Inferior parietal cortex (tissue), 1 donor: ENCODE results near the gene HNRNPR.

Source experiments
- DNase-seq: peaks from one replicate; pipeline ENCODE4 v3.0.0-alpha.2; 2016; ENCODE audit errors: extremely low spot score

The HNRNPR gene

DNA sequence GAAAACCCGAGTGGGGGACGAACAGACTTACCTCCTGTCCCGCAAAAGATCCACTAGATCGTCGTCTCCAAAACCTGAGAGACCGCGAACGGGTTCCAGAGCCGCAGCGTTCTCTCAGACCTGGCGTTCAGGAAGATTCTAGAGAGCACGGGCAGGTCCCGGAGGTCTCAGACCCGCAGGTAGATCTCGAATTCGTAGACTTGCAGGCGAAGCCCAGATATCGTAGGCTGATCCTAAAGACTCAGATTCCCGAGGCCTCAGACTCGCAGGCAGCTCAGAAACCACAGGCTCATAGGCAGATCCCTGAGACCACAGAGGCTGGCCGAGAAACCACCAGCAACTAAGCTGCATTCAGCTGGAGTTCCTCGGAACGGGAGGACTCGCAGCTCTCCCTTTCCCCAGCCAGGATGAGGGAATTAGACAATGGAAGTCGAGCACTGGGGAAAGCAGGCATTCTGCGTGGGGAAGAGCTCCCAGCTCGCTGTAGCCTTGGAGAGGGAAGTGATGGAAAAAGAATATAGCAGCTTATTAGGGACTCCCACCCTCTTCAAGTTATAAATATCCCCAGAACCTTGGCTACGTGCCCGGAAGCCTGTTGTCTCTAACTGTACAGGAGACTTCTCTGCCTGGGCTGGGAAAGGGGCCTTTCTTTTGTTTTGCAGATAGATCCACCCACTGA, 25.4 kb upstream of the HNRNPR start, which contains the start of gene ZNF436:
TSS of gene ZNF436 (minus strand) at position 502 of the 679 bp plus-strand sequence. CDS start 1,831 bp downstream, outside the sequence.
- peak; percentile 76 for DNase-seq

DNA sequence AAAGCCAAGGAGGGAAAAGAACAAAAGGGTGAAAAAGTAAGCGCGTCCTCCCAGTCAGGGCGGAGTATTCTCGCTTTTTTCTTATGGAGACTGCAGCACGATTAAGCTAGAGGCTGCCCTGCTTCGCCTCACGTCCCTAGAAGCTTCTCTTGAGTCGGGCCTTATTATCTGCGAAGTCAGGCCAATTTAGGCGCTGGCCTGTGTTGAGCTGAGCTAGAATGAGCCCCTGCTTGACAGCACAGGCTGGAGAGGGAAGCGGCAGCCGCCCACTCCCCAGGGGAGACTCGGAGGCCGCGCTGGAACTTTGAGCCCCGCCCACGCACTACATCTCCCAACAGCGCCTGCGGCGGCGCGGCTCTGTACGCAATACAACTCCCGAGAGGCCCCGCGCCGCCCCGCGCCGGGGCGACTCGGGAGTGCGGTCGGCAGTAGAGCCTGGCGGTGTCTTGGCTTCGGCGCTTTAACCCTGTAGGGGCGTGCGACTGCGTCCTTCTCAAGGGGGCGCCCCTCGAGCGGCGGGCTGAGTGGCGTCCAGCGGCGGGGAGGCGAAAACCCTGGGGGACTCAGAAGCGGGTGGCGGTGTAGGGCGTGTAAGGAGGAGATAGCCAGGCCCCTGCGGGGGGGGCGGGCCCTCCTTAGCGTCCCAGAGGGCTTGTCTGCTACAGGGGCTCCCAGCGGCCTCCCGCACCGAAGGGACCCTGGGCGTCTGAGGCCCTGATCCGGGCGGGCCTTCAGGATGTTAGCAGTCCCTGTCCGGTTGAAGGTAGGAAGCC, 24.7 kb upstream of the HNRNPR start:
- peak; percentile 93 for DNase-seq

DNA sequence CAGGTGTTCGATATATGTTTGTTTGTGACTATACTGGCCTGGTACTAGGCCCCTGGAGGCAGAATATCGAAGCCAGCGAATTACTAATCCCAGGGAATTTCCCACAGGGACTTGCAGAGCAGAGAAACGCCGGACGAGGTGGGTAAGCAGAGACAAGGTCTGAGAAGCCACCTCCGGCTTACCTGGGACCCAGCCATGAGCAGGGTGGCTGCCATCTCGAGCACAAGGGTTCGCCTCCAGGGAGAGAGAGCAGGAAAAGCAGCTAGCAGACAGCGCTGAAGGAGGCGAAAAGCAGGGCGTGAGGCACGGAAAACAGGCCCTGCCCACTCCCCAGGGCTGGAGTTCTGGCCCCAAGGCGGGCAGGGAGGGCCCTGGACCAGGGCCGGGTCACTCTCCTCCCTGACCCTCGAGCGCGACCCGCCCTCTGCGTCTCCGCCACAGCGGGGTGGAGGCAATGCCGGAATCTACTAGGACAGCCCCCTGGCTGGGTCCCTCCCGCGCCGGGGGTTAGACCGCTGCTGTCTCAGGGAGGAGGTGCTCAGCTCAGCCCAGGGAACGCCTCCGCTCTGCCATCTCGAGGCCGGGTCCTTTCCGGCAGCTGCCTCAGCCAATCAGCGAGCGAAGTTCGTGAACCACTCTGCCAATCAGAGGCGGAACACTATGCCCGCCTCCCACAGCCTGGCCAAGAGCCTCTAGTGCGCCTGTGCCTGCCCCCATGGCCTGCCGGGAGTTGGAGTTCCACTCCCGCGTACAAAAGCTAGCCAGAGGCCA, 23.9 kb upstream of the HNRNPR start:
- peak; percentile 99 for DNase-seq

DNA sequence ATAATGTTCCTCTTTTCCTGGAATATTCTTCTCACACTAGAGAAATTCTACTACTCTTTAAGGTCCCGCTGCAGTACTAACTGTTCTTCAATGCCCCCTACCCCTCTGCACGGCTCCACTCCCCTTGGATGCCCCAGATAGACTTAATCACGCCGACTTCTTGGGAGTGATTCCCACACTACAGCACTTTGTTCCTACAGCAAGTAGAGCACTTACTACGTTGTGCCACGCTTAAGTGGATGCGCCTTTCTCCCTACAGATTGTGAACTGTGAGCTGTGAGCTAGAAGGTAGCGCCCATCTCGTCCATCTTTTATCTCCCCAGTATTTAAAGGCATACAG, 23.3 kb upstream of the HNRNPR start:
- DNase-seq = no peak

DNA sequence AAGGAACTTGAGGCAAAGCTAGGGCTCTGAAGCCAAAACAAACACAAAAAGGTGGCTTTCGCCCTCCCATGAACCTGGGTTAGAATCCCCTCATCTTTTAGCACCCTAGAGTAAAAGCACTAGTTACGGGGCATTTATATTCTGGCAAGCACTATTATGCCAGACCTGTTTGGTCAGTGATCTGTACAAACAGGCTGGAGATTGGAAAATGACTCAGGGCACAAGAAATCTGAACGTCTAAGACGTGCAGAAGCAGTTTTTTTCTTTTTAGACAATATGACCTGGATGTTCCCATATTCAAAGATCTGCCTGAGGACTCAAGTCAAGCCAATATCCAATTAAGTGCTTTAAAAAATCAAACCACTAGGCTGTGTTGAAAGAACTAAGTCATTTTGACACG, 22.5 kb upstream of the HNRNPR start:
- DNase-seq = no peak

DNA sequence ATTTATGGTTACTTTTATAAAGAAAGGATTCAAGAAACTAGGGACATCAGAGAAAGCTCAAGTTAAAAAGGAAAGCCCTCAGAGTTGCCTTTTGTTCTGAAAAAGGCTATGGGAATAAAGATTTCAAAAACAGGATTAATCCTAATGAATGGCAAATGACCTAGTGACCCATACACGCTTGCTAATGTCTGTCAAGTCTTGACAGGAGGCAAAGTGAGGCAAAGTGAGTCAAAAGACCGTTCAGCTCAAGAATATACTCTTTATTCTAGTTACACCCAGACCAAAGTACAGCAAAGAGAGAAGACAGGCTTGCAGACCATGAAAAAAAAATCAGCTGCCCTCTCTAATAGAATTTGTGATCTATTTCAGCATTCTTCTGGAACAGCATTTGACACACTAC, 22.1 kb upstream of the HNRNPR start:
- DNase-seq = no peak

DNA sequence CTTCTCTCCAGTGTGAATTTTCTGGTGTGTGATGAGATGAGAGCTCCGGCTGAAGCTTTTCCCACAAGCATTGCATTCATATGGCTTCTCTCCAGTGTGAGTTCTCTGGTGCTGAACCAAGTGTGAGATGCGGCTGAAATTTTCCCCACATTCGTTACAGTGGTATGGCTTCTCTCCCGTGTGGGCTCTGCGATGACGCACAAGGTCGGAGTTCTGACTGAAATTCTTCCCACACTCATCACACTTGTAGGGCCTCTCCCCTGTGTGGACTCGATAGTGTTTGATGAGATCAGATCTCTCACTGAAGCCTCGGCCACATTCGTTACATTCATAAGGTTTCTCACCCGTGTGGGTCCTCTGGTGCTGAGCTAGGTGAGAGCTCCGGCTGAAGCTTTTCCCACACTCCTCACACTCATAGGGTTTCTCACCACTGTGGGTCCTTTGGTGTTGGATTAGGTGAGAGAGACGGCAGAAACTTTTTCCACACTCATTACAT, 18.2 kb upstream of the HNRNPR start:
- DNase-seq = no peak

DNA sequence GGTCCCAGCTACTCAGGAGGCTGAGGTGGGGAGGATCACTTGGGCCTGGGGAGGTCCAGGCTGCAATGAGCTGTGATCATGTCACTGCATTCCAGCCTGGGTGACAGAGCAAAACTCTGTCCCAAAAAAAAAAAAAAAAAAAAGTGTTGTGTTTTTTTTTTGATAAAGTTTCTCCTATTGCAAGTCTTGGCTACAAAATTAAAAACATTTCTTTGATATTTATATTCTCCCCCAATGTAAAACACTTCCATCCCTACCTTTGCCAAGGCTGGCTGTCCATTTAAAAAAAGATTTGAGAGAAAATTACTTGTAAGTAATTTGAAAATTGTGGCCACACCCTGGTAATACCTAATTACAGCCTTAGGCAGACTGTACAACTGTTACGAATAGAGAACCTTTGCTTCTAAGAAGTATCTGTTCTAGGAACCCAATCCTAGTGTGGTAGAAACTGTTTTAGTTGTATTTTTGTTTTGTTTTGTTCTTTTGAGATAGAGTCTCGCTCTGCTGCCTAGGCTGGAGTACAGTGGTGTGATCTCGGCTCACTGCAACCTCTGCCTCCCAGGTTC, 14.3 kb upstream of the HNRNPR start:
- DNase-seq = no peak

DNA sequence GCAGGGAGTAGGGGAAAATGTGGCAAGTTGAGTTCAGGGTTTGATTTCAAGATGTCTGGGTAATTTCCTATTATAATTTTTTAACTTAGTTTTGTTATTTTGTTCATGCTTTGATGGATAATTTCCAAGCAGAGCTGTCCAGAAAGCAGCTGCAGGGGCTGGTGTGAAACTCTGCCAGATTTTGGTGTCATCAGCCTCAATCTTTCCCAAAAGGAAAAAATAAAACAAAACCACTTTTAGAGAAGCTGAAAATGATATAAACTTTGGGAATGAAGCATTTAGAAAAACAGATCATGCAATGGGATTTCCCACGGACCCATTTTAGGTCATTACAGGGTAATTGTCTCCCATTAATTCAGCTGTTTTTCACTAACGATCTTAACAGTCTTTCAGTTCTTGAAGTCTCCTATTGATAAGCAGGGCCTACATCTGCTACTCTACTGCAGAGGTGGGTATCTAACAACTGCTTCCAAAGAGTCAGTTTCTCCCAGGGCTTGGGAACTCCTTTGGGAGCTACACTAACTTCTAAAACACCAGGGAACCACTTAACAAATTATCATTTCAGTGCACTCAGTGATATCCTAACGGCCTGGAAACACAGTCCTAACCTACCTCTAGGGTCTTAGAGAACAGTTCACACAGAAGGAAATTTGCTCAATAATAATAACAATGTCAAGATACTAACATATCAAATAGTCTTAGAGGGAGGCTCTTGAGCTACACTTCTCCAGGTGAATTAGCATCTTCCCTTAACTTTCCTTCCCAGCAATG, 13.2 kb upstream of the HNRNPR start:
- DNase-seq = no peak

DNA sequence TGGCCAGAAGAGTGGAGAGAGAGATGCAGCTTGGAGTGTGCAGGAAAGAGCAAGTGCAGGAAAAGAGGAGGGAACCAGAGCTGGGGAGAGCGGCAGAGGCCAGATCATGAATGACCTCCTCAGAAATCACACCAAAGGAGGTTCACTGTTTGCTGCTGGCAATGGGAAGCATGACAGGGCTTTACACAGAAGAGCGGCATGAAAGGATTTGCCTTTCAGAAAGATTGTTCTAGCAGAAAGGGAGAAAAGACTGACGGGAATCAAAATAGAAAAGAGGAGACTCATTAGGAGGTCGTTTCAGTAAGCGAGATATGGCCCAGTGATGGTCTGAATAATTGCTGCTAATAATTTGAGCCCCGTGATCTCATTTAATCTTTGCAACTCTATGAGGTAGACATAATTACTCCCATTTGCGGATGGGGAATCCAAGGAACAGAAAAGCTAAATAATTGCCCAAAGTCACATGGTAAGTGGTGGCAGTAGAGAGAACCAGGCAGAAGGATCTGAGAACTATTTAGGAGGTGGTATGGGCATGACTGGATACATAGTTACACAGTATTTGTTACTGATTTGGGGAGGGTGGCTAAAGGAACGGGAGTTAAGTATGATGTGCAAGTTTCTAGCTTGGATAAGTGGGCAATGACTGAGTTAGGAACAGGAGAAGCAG, 12.5 kb upstream of the HNRNPR start:
- peak; percentile 34 for DNase-seq

DNA sequence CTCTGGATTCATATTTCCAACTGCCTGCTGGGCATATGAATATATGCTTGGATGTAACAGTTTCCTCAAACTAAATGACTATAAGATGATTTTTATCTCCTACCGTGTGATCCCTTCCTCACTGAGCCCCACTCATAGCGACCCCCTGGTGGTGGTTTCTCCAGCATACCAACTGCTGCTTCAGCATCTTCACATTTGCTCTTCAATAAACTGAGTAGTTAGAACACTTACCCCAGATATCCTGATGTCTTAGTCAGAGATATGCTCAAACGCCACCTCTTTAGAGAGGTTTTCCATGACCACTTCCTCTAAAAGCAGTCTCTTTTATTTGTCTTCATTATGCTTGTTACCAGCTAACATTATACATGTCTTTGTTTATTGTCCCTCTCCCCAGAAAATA, 10.2 kb upstream of the HNRNPR start:
- DNase-seq = no peak

DNA sequence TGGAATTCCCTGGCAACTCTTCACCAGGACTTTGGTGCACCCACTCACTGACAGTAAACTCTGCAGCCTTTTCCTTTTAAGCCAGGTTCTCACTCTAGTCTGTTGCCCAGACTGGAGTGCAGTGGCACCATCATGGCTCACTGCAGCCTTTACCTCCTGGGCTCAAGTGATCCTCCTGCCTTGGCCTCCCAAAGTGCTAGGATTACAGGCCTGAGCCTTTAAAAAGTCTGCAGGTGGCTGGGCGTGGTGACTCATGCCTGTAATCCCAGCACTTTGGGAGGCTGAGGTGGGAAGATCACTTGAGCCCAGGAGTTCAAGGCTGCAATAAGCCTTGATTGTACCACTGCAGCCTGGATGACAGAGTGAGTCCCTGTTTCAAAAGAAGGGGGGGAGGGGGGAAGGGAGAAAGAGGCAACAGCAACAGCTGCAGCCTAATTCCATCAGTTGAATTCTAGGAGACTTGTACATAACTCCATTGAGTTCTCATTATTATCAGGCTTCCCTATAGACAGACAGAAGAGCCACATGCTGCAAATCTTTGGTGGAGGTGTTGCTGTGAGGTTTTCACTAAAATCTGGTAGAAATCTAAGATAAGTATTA, 8.1 kb upstream of the HNRNPR start:
- DNase-seq = no peak

DNA sequence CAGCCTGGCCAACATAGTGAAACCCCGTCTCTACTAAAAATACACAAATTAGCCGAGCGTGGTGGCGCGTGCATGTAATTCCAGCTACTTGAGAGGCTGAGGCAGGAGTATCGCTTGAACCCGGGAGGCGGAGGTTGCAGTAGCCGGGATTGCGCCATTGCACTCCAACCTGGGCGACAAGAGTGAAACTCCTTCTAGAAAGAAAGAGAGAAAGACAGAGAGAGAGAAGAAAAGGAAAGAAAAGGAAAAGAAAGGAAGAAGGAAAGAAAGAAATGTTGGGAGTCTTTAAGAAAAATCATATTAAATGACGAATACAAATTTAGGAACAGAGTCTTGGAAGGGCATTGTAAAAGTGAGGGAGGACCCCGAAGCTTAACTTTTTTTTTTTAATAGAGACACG, 1.8 kb upstream of the HNRNPR start:
- DNase-seq = no peak

DNA sequence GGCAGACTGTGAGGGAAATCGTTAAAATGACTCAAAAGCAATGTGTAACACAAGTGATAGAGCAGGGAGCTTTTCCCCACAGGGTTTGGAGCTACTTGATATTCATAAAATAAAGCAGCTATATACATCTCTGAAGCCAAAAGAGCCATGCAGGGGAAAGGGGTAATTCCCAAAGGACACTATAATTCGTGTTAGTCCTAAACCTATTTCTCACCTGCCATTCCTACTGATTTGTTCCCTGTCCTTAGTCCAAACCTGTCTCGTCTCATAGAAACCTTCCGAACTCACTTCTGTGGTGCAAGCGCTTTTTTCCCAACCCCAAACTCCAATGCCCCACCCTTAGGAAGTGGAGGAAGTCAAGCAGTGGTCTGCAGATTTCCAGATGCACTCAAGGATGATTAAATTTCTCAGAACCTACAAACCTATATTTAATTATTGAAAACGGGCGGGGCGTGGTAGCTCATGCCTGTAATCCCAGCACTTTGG, 946 bp upstream of the HNRNPR start:
- DNase-seq = no peak

DNA sequence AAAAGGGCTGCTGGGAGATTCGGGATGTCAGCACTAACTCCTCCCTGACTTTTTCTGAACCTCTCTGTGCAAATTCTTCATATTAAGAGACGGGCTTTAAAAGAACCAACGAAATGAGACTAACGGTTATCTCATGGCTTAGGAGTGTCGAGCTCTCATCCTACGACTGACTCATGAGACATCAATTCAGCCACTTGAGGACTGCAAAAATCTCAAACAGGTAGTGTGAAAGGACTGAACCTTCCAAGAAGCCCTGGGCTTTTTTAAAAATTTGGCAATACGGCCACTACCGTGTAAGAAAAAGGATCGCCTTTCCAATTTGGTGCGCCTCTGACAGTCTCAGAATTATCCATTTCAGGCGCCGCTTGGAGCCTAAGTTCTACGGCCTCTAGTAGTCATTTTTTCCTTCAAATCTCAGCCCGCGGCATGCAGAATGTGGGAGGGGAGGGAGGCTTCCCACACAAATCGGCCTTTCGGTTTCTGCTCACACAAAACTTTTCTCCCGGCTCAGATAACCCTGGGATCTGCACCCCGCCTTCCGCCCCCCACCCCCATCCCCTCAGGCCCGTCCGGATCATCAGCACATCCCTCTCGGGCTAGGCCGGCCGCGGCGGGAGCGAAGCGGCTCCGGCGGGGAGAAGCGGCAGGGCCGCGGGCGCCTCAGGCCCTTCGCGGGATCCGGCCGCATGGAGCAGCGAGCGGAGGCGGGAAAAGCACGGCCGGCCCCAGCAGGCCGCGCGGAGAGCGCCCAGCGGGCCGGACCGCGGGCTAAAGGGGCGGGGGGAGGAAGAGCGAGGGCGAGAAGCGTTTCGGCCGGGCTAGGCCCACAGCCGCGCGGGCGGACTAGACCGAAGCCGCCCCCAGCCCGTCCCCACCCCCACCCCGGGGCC, 618 bp downstream of the HNRNPR start:
- peak; percentile 25 for DNase-seq

DNA sequence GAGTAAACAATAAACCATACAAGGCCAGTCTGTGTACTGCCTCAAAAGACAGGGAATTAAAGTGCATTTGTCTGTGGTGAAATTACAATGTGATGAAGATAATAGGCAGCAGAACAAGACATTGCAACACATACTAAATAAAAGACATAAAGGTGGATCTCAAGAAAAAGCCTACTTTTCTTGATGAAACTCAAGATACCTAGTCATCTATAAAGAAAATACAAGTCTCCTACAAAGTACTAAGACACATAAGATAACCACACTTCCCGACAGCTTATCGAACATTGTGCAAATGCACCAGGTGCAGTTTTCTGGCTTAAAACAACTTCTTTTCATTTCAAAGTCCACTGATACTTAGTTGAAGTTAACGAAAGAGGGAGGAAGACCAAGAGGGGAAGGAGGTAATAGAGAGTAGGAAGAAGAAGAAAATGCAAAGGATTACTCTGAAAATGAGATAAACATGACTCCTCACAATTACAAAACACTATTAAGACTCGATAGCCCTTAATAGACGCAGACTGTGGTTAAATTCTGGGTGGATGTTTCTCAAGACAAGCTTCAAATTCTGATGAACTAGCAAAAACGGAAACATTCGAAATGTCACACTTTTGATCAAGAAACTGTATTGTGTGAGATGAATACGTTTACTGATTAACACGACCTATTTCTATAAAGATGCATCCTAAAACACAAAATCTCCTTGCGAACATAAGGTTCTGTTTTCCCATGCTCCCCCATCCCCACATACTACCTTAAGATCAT, 2.0 kb downstream of the HNRNPR start:
- no peak for DNase-seq

DNA sequence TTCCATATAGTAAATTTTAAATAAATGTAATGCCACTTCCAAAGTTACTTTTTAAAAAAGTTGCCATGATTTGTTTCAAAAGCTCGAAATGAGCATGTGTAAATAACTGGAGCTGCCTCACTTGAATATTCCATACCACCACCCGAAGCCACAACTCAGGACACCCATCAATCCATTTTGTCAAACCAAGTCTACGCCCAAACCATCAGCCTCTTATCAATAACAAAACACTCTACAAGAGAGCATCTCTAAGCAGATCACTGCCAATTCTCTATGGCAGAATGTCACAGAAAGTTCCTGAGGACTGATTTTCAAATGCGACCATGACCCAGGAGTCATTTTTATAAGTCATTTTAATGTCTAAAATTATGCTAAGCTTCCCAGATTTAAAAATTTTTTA, 4.5 kb downstream of the HNRNPR start:
- no peak for DNase-seq

DNA sequence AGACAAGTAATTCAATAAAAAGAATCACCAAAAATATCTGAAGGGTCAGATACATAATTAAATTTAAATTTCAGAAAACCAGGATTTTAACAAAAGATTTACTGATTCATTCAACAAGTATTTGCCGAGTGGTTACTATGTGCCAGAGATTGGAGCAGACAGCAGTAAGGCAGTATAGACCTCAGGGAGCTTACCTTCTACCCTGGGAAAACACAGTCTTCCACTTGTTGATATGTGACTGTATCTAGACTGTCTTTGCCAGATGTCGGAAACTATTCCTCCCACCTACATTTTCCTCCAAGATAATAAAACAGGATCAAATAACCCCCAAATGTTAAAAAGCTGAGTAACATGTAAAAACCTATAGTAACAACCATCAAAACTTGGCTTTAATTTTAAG, 6.2 kb downstream of the HNRNPR start:
- no peak for DNase-seq

DNA sequence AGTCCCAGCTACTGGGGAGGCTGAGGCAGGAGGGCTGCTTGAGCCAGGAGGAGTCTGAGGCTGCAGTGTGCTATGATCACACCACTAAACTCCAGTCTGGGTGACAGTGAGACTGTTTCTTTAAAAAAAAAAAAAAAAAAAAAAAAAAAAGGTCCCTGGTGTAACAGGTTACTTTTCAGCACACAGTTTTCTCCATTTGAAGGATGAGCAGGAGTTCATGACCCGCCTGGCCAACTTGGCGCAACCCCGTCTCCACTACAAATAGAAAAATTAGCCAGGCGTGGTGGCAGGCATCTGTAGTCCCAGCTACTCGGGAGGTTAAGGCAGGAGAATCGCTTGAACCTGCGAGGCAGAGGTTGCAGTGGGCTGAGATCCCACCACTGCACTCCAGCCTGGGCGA, 12.4 kb downstream of the HNRNPR start:
- no peak for DNase-seq
